ENCODE data around the gene UNC45B. TPM values are rescaled to one million over a fixed set of nuclear protein-coding genes. Genes with fewer than 3 reads are reported as not detected.

Gene UNC45B
- total and polyA plus RNA-seq, 2 of the 4 experiments (the other 2 are of a cell fraction), result not detected

DNA sequence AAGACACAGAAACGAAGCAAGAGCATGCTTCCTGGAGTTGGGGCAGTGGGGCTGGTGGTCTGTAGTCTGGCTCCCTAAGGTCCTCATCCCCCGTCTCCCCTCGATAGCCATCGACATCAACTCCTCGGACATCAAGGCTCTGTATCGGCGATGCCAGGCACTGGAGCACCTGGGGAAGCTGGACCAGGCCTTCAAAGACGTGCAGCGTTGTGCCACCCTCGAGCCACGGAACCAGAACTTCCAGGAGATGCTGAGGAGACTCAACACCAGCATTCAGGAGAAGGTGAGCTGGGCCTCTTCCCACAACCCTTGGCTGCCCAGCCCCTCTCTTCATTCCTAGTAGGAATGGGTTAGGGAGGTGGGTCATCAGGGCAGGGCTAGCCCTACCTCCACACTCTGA, 2.3 kb downstream of the UNC45B start:
- no peaks in the 10 kb centered on the region for H3K36me3 ChIP-seq (ENCODE audit: control insufficient read depth, insufficient read depth, low read length)
- TF ChIP-seq ELK1 (IDR thresholded peaks at IDR 0.05; ENCODE audit: borderline replicate concordance, low read depth, low read length) (no peak), RCOR1 (IDR thresholded peaks at IDR 0.05; ENCODE audit: insufficient replicate concordance, low read length) (no peak), MXI1 (IDR thresholded peaks at IDR 0.05; ENCODE audit: borderline replicate concordance, low read depth, low read length) (no peak), MAZ (IDR thresholded peaks at IDR 0.05; ENCODE audit: borderline replicate concordance, low read depth, low read length) (no peak), POLR2A (IDR thresholded peaks at IDR 0.05; ENCODE audit: low read depth, low read length) (no peak), RFX5 (IDR thresholded peaks at IDR 0.05; ENCODE audit: low read depth, low read length) (no peak), CEBPB (IDR thresholded peaks at IDR 0.05; ENCODE audit: low read depth, low read length) (no peak), MAFK (IDR thresholded peaks at IDR 0.05; ENCODE audit: low read depth, low read length) (no peak), NFE2L2 (IDR thresholded peaks at IDR 0.05; ENCODE audit: low read depth, low read length) (no peak), BHLHE40 (IDR thresholded peaks at IDR 0.05; ENCODE audit: low read depth, low read length) (no peak), CHD1 (IDR thresholded peaks at IDR 0.05; ENCODE audit: low read depth, low read length) (no peak)
- TF ChIP-seq, protein P1, sequence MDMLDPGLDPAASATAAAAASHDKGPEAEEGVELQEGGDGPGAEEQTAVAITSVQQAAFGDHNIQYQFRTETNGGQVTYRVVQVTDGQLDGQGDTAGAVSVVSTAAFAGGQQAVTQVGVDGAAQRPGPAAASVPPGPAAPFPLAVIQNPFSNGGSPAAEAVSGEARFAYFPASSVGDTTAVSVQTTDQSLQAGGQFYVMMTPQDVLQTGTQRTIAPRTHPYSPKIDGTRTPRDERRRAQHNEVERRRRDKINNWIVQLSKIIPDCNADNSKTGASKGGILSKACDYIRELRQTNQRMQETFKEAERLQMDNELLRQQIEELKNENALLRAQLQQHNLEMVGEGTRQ (IDR thresholded peaks at IDR 0.05; ENCODE audit: low read depth, low read length), result no peak
- no CpG with 5 or more reads among the region's 11 CpGs for WGBS, 2 experiments (ENCODE audit: extremely low coverage in 2 of 2, insufficient read length in 1 of 2)
- no peak overlapping the region for H3K4ac ChIP-seq (ENCODE audit: low read depth, low read length)
- H4K8ac ChIP-seq (ENCODE audit: low read depth in 2 of 2, low read length in 2 of 2), result no peak overlapping the region
- intact Hi-C loops (cut with micrococcal nuclease) (no loop called here), in situ Hi-C loops (cut with MboI; ENCODE audit: low sequenced_read_pairs) (no loop called here), dilution Hi-C loops (cut with HindIII; ENCODE audit: low sequenced_read_pairs, unreplicated experiment) (no loop called here)
- H2BK5ac ChIP-seq (ENCODE audit: low read depth, low read length, poor library complexity, severe bottlenecking), result no peak overlapping the region
- H3K79me1 ChIP-seq (ENCODE audit: low read depth in 1 of 2, low read length in 2 of 2), result no peaks in the 10 kb centered on the region
- H3K4me3 ChIP-seq (ENCODE audit: insufficient read depth, low read depth, low read length), result no peak overlapping the region
- H4K5ac ChIP-seq (ENCODE audit: low read depth, low read length), result no peak overlapping the region
- H2AFZ ChIP-seq (replicated peaks; ENCODE audit: low read length, poor library complexity), result no peak overlapping the region
- no peak overlapping the region for H2BK120ac ChIP-seq (ENCODE audit: low read depth, low read length)
- H3K9me1 ChIP-seq (ENCODE audit: insufficient read depth, low read length), result no peaks in the 10 kb centered on the region
- no peak overlapping the region for H2BK15ac ChIP-seq (ENCODE audit: low read depth, low read length)
- no peak overlapping the region for H3K14ac ChIP-seq (replicated peaks; ENCODE audit: low read depth, low read length)
- no peaks in the 10 kb centered on the region for H4K20me1 ChIP-seq (ENCODE audit: insufficient read depth, low read length)
- POLR2A ChIA-PET (ENCODE audit: unreplicated experiment), result no interaction called here
- H3K27ac ChIP-seq (ENCODE audit: insufficient read depth, low read length), result no peak overlapping the region
- no peak overlapping the region for H2BK20ac ChIP-seq (ENCODE audit: low read depth, low read length)
- peaks cover 39% of the 10 kb centered on the region for H3K27me3 ChIP-seq (ENCODE audit: control insufficient read depth, insufficient read depth, low read length)
- H2AK9ac ChIP-seq (replicated peaks; ENCODE audit: low read depth, low read length, poor library complexity), result no peak overlapping the region
- DNase-seq (no peak), ATAC-seq (ENCODE audit: low read depth) (no peak)
- BruUV-seq (replicated peaks), result no TSS peak
- no peak overlapping the region for H3K4me2 ChIP-seq (ENCODE audit: low read depth, low read length)
- no peak overlapping the region for H3K56ac ChIP-seq (ENCODE audit: extremely low read depth, insufficient read depth, low read length)
- H2AK5ac ChIP-seq (ENCODE audit: low read depth, low read length), result no peak overlapping the region
- no peaks in the 10 kb centered on the region for H3K4me1 ChIP-seq (ENCODE audit: control insufficient read depth, insufficient read depth, low read length)
- no peak overlapping the region for H3K23ac ChIP-seq (ENCODE audit: low read depth, low read length)
- H4K91ac ChIP-seq (ENCODE audit: insufficient read depth, low read depth, low read length), result no peak overlapping the region
- no peaks in the 10 kb centered on the region for H3K9me3 ChIP-seq (ENCODE audit: control insufficient read depth, insufficient read depth, low read length)
- no peak overlapping the region for H3K9ac ChIP-seq (ENCODE audit: low read depth, low read length)
- H3K18ac ChIP-seq (ENCODE audit: low read depth, low read length), result no peak overlapping the region
- CTCF ChIA-PET, result no interaction called here

Measured in IMR-90 (cell line).